Hepatocyte (in vitro differentiated cells): ENCODE data around the gene AJUBA. TPM values are rescaled to one million over a fixed set of nuclear protein-coding genes. Genes with fewer than 3 reads are reported as not detected.

ENCODE experiments used
- DNase-seq: peaks from one replicate; pipeline ENCODE4 v3.0.0-alpha.2; 2016; ENCODE audit warnings: low spot score
- H2AFZ ChIP-seq: fragments of 200-600 bp; sonication (generic); 2 replicates; pipeline ENCODE4 v1.6.0; 2016; ENCODE audit warnings: antibody characterized with exemption, mild to moderate bottlenecking
- H3K27ac ChIP-seq: fragments of 200-600 bp; sonication (generic); 2 replicates; pipeline ENCODE4 v1.5.1; 2016; ENCODE audit warnings: mild to moderate bottlenecking
- H3K27me3 ChIP-seq: fragments of 200-600 bp; sonication (generic); 2 replicates; pipeline ENCODE4 v1.6.1; 2016
- H3K36me3 ChIP-seq: fragments of 200-600 bp; sonication (generic); replicated peaks from 2 replicates; pipeline ENCODE4 v1.5.1; 2016; ENCODE audit warnings: low read depth; ENCODE audit not compliant: insufficient read depth
- H3K4me1 ChIP-seq: fragments of 200-600 bp; sonication (generic); 2 replicates; pipeline ENCODE4 v1.5.1; 2016; ENCODE audit warnings: mild to moderate bottlenecking, moderate library complexity; ENCODE audit not compliant: insufficient read depth
- H3K4me2 ChIP-seq: fragments of 200-600 bp; sonication (generic); 2 replicates; pipeline ENCODE4 v1.6.0; 2016
- H3K4me3 ChIP-seq: fragments of 200-600 bp; sonication (generic); 2 replicates; pipeline ENCODE4 v1.5.1; 2016; ENCODE audit warnings: mild to moderate bottlenecking
- H3K79me2 ChIP-seq: fragments of 200-600 bp; sonication (generic); 2 replicates; pipeline ENCODE4 v1.6.0; 2017; ENCODE audit warnings: mild to moderate bottlenecking
- H3K9me2 ChIP-seq: fragments of 200-600 bp; sonication (generic); replicated peaks from 2 replicates; pipeline ENCODE4 v1.6.0; 2017; ENCODE audit warnings: mild to moderate bottlenecking; ENCODE audit not compliant: insufficient read depth
- H3K9me3 ChIP-seq: fragments of 200-600 bp; sonication (generic); 2 replicates; pipeline ENCODE4 v1.5.1; 2016; ENCODE audit warnings: low read depth, mild to moderate bottlenecking
- H4K20me1 ChIP-seq: fragments of 200-600 bp; sonication (generic); 2 replicates; pipeline ENCODE4 v1.6.0; 2016; ENCODE audit warnings: mild to moderate bottlenecking; ENCODE audit not compliant: insufficient read depth, poor library complexity, severe bottlenecking
- EZH2 ChIP-seq: fragments of 200-600 bp; sonication (generic); IDR thresholded peaks from 2 replicates; pipeline ENCODE4 v1.6.1; 2016; ENCODE audit warnings: antibody characterized with exemption, mild to moderate bottlenecking, borderline replicate concordance
- EZH2phosphoT487 ChIP-seq: fragments of 200-600 bp; sonication (generic); IDR thresholded peaks from one replicate; pipeline ENCODE4 v1.6.1; 2018; ENCODE audit warnings: antibody characterized with exemption, mild to moderate bottlenecking, low read depth, moderate library complexity; ENCODE audit not compliant: unreplicated experiment, severe bottlenecking
- WGBS: methylation state at CpG from one replicate; pipeline ENCODE4 v1.1.6; 2016; ENCODE audit warnings: low lambda C conversion rate; ENCODE audit errors: missing lambda C conversion rate; 5-methylcytosine and 5-hydroxymethylcytosine counted together
- polyA plus RNA-seq: library from polyadenylated mRNA; unstranded; fragments of >200 nt; fragmentation: Nextera tagmentation; extraction: Ambion mirVana; gene quantifications from 2 replicates; pipeline ENCODE4 v1.2.1, GENCODE V29; 2016
- total RNA-seq: library from RNA; depleted of rRNA; stranded (reverse); fragments of >200 nt; gene quantifications from 2 replicates; pipeline ENCODE4 v1.2.3, GENCODE V29; 2014
- TF ChIP-seq, protein P1 (sequence below): fragments of 200-600 bp; sonication (generic); IDR thresholded peaks from 2 replicates; pipeline ENCODE4 v1.5.1; 2016; ENCODE audit warnings: antibody characterized with exemption, mild to moderate bottlenecking; ENCODE audit not compliant: poor library complexity

AJUBA gene
- total and polyA plus RNA-seq, 2 experiments from 2014 or later = 43.2 to 80.8 TPM

DNA sequence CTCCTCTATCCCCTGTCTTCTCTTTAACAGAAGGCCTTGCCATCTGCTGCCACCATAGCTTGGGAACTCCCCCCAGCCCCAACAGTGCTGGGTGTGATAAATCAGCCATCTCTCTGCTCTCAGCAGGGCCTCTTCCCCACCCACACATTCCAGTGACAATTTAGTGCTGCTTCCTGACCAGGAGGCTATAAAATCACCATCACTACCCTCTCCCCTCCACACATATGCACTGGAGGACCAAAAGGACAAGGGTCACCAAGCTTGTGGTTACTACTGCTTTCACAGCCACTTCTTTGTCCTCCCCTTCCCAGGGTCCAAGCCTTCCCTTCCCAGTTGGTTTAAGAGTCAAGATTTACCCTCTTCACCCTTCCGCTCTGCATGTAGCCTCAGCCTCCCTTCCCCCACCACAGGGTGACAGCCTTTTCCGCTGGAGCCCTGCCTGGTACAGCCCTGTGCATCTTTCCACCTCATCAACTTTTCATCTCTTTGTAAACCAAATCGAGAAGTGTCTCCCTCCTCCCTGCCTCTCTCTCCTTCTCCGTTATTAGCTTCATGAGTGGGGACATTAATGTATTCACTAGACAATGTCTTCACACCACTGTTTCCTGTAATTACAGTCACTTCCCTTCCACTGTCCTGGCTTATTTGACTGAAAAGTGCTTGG is 42.9 kb upstream of the AJUBA start:
- DNase-seq = no peak
- no peaks in the 10 kb centered on the region for H4K20me1 ChIP-seq
- TF ChIP-seq, protein P1, sequence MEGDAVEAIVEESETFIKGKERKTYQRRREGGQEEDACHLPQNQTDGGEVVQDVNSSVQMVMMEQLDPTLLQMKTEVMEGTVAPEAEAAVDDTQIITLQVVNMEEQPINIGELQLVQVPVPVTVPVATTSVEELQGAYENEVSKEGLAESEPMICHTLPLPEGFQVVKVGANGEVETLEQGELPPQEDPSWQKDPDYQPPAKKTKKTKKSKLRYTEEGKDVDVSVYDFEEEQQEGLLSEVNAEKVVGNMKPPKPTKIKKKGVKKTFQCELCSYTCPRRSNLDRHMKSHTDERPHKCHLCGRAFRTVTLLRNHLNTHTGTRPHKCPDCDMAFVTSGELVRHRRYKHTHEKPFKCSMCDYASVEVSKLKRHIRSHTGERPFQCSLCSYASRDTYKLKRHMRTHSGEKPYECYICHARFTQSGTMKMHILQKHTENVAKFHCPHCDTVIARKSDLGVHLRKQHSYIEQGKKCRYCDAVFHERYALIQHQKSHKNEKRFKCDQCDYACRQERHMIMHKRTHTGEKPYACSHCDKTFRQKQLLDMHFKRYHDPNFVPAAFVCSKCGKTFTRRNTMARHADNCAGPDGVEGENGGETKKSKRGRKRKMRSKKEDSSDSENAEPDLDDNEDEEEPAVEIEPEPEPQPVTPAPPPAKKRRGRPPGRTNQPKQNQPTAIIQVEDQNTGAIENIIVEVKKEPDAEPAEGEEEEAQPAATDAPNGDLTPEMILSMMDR = no peak
- TF ChIP-seq EZH2phosphoT487 = no peak
- no peak for TF ChIP-seq EZH2
- peaks cover 9% of the 10 kb centered on the region for H3K79me2 ChIP-seq
- H3K36me3 ChIP-seq = peaks cover 3% of the 10 kb centered on the region
- no peak overlapping the region for H3K4me3 ChIP-seq
- no peak overlapping the region for H3K4me2 ChIP-seq
- H2AFZ ChIP-seq = no peak overlapping the region
- H3K27ac ChIP-seq = peak overlapping the region; percentile 82
- H3K27me3 ChIP-seq = no peaks in the 10 kb centered on the region
- peaks cover 13% of the 10 kb centered on the region for H3K4me1 ChIP-seq
- H3K9me2 ChIP-seq = no peaks in the 10 kb centered on the region
- 83% methylated on average over 4 of the region's 4 CpGs for WGBS
- no peaks in the 10 kb centered on the region for H3K9me3 ChIP-seq

DNA sequence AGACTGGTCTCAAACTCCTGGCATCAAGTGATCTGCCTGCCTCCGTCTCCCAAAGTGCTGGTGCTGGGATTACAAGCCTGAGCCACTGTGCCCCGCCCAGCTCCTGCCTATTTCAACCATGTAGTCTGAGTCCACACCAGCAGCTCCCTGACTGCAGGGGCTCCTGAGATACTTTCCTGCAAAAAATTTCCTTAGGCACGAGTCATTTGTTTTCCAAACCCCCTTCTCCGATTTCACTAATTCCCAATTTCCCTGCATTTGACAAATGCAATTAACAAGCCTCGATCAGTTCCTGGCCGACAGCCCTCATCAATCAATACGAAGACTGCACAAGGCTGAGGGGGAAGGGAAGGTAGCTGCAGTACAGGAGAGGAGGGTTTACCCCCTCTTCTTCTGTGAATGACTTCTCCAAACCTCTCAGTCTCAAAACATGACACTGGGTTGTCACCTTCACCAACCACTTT is 42.3 kb upstream of the AJUBA start:
- H2AFZ ChIP-seq = no peak overlapping the region
- no peak overlapping the region for H3K4me3 ChIP-seq
- H3K9me2 ChIP-seq = no peaks in the 10 kb centered on the region
- no peak for DNase-seq
- H3K4me2 ChIP-seq = no peak overlapping the region
- no peaks in the 10 kb centered on the region for H3K27me3 ChIP-seq
- H3K79me2 ChIP-seq = peaks cover 7% of the 10 kb centered on the region
- TF ChIP-seq EZH2phosphoT487 (no peak), EZH2 (no peak)
- TF ChIP-seq, protein P1 = no peak
- H3K4me1 ChIP-seq = peaks cover 13% of the 10 kb centered on the region
- peak overlapping the region; percentile 82 for H3K27ac ChIP-seq
- no peaks in the 10 kb centered on the region for H4K20me1 ChIP-seq
- WGBS = 83% methylated on average over 7 of the region's 7 CpGs
- no peaks in the 10 kb centered on the region for H3K9me3 ChIP-seq
- H3K36me3 ChIP-seq = peaks cover 3% of the 10 kb centered on the region

DNA sequence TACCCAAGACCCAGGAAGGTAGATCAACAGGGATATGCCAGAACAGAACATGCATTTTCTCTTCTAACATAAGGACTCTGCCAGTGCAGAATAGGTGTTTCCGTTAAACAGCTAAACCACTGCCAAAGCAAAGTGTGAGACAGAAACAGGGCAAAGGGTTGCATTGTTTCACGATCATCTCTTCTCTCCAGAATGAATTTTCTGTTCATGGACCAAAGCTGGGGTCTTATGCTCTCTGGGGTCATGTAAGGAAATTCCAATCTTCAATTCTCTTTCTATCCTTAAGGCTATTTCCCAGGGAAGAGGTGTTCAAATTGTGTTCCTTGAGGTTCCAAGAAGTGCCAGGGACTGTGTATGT is 41.4 kb upstream of the AJUBA start:
- H3K36me3 ChIP-seq = peaks cover 3% of the 10 kb centered on the region
- no peaks in the 10 kb centered on the region for H3K79me2 ChIP-seq
- no peak overlapping the region for H3K4me3 ChIP-seq
- no peaks in the 10 kb centered on the region for H3K9me2 ChIP-seq
- no peak overlapping the region for H3K4me2 ChIP-seq
- WGBS = 96% methylated on average over 2 of the region's 2 CpGs
- H3K4me1 ChIP-seq = peaks cover 13% of the 10 kb centered on the region
- H2AFZ ChIP-seq = no peak overlapping the region
- H3K27me3 ChIP-seq = no peaks in the 10 kb centered on the region
- H4K20me1 ChIP-seq = no peaks in the 10 kb centered on the region
- no peak for DNase-seq
- TF ChIP-seq EZH2 (no peak), EZH2phosphoT487 (no peak)
- TF ChIP-seq, protein P1 = no peak
- H3K9me3 ChIP-seq = no peaks in the 10 kb centered on the region
- no peak overlapping the region for H3K27ac ChIP-seq
